ENCODE data around the gene ULK3.

The ULK3 gene

DNA sequence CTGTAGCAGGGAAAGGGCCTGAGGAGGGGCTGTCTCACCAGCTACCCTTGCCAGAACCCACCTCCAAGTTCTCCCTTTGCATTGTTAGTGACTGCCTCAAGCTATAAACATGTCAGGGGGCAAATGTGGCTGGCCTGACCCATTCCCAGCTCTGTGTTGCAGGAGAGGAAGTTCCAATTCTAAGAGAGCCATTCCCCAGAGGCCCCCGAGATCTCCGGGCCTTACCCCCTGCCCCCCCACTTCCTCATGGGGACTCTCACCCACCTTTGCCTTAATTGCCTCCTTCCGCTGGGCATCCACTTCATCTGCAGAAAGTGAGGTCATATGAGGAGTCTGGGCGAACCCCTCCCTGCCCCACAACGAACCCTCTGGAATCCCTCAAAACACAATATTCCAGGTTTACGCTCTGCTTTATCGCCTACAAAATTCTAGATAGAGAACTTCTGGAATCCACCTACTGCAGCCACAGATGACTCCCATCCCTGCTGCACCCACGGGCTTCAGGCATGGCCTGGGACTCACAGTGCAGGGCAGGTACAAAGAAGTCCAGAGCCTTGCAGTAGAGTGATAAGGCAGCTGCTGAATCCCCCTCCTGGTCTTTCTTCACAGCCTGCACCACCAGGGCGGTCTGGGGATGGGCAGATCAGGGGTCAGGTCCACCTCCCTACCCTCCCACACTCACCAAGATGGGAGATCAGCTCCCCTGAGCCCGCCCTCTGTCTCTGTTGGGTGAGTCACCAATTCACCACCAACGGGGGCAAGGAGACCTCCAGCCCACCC is 4.0 kb downstream of the ULK3 start:
- no peaks in the 10 kb centered on the region for H3K9me3 ChIP-seq (ENCODE audit: control insufficient read depth, insufficient read depth, low read depth, low read length)
- no peak overlapping the region for H3K27ac ChIP-seq (ENCODE audit: extremely low read depth, low read depth, low read length)
- TF ChIP-seq ZFHX2 (tag by site-specific recombination; conservative IDR thresholded peaks at IDR 0.05) = peak; percentile 52; the same call in 1 of the 2 replicates
- TF ChIP-seq, protein P1, sequence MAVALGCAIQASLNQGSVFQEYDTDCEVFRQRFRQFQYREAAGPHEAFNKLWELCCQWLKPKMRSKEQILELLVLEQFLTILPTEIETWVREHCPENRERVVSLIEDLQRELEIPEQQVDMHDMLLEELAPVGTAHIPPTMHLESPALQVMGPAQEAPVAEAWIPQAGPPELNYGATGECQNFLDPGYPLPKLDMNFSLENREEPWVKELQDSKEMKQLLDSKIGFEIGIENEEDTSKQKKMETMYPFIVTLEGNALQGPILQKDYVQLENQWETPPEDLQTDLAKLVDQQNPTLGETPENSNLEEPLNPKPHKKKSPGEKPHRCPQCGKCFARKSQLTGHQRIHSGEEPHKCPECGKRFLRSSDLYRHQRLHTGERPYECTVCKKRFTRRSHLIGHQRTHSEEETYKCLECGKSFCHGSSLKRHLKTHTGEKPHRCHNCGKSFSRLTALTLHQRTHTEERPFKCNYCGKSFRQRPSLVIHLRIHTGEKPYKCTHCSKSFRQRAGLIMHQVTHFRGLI (tag by site-specific recombination; IDR thresholded peaks at IDR 0.05) = no peak
- peak; percentile 57; the same call in 1 of the 2 replicates for TF ChIP-seq EGR2 (tag by site-specific recombination; IDR thresholded peaks at IDR 0.05; ENCODE audit: low read depth)
- CTCF ChIA-PET = interaction anchor here (0.8 kb wide), 1 partner anchor 63 kb away, joined by 5 read pairs; no protein-coding TSS in a partner anchor
- no peak overlapping the region for H3K4me3 ChIP-seq (ENCODE audit: low read depth, low read length)
- POLR2A ChIA-PET = no interaction called here
- peaks cover 7 to 47% of the 10 kb centered on the region in 2 experiments; a peak in 2 of 3 replicates for H3K36me3 ChIP-seq (ENCODE audit: control insufficient read depth in 2 of 2, insufficient read depth in 1 of 2, low read length in 2 of 2)
- peaks cover 10% of the 10 kb centered on the region for H3K4me1 ChIP-seq (ENCODE audit: control insufficient read depth, insufficient read depth, low read length)

DNA sequence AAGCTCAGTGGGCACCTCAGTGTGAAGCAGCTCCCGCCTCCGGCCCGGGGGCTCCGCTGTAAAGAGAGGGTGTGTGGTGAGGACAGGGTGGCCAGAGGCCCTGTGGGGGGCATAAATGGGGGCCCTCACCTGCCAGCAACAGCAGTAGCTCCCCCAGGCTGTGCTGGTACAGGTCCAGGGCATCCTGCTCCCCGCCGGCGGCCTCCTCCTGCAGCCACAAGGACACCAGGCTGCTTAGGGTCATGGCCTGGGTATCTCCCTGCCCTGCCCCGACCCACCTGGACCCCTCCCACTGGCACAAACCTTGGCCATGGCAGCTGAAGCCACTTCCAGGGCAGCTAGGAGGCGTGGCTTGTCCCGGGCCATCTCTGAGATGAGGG is 4.8 kb downstream of the ULK3 start:
- Histone ChIP-seq H3K4me3 (ENCODE audit: low read depth, low read length) (no peak overlapping the region), H3K4me1 (ENCODE audit: control insufficient read depth, insufficient read depth, low read length) (peaks cover 5% of the 10 kb centered on the region; the same call in 1 of the 2 replicates), H3K36me3 (ENCODE audit: control insufficient read depth in 2 of 2, insufficient read depth in 1 of 2, low read length in 2 of 2) (peaks cover 7 to 47% of the 10 kb centered on the region in 2 experiments; a peak in 2 of 3 replicates), H3K9me3 (ENCODE audit: control insufficient read depth, insufficient read depth, low read depth, low read length) (no peaks in the 10 kb centered on the region), H3K27ac (ENCODE audit: extremely low read depth, low read depth, low read length) (no peak overlapping the region)
- peak; percentile 46; the same call in 1 of the 2 replicates for TF ChIP-seq GLIS1 (tag by site-specific recombination; IDR thresholded peaks at IDR 0.05)
- TF ChIP-seq, protein P2, sequence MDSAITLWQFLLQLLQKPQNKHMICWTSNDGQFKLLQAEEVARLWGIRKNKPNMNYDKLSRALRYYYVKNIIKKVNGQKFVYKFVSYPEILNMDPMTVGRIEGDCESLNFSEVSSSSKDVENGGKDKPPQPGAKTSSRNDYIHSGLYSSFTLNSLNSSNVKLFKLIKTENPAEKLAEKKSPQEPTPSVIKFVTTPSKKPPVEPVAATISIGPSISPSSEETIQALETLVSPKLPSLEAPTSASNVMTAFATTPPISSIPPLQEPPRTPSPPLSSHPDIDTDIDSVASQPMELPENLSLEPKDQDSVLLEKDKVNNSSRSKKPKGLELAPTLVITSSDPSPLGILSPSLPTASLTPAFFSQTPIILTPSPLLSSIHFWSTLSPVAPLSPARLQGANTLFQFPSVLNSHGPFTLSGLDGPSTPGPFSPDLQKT (IDR thresholded peaks at IDR 0.05; ENCODE audit: borderline replicate concordance, low read depth, low read length) = no peak
- POLR2A ChIA-PET = no interaction called here
- CTCF ChIA-PET = interaction anchor here (0.6 to 3.4 kb wide), 3 partner anchors 64 to 136 kb away, joined by 4 to 23 read pairs (median 5); no protein-coding TSS in a partner anchor

DNA sequence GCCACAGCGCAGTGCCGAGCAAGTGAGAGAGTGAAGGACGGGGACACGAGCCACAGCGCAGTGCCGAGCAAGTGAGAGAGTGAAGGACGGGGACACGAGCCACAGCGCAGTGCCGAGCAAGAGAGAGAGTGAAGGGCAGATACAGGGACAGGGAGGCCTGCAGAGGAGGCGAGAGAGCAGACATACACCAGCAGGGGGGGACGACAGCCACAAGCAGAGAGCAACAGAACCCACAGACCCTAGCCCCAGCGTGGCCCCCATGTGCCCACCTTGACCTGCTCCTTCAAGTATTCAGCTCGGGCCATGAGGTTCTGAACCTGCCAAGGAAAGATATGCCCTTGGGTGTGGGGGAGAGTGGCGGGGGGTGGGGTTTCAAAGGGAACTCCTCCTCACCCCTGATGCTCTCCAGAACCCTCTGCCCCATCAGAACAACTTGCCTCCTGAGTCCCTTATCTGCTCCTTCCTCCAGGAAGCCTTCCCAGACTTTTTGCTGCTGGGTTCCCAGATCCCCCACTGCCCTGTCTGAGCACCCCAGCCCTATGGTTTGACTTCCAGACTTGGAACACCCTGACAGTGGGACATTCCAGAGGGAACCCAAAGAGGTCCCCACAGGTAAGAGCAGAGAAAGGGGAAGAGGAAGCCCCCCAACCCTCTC is 5.3 kb downstream of the ULK3 start:
- Histone ChIP-seq H3K36me3 (ENCODE audit: control insufficient read depth in 2 of 2, insufficient read depth in 1 of 2, low read length in 2 of 2) (peaks cover 7 to 47% of the 10 kb centered on the region in 2 experiments; a peak in 2 of 3 replicates), H3K27ac (ENCODE audit: extremely low read depth, low read depth, low read length) (no peak overlapping the region), H3K4me3 (ENCODE audit: low read depth, low read length) (no peak overlapping the region), H3K4me1 (ENCODE audit: control insufficient read depth, insufficient read depth, low read length) (peaks cover 5% of the 10 kb centered on the region; the same call in 1 of the 2 replicates), H3K9me3 (ENCODE audit: control insufficient read depth, insufficient read depth, low read depth, low read length) (no peaks in the 10 kb centered on the region)
- ChIA-PET POLR2A (interaction anchor here (0.7 to 2.2 kb wide), 2 partner anchors 64 to 180 kb away, joined by 3 to 7 read pairs; no protein-coding TSS in a partner anchor), CTCF (interaction anchor here (0.6 to 3.4 kb wide), 4 partner anchors 64 to 136 kb away, joined by 4 to 23 read pairs (median 6); no protein-coding TSS in a partner anchor)
- TF ChIP-seq, protein P3, sequence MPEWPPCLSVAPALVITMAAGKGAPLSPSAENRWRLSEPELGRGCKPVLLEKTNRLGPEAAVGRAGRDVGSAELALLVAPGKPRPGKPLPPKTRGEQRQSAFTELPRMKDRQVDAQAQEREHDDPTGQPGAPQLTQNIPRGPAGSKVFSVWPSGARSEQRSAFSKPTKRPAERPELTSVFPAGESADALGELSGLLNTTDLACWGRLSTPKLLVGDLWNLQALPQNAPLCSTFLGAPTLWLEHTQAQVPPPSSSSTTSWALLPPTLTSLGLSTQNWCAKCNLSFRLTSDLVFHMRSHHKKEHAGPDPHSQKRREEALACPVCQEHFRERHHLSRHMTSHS (tag by site-specific recombination; IDR thresholded peaks at IDR 0.05) = no peak
- TF ChIP-seq PRDM1 (tag by site-specific recombination; IDR thresholded peaks at IDR 0.05) (peak; percentile 3; the same call in 1 of the 2 replicates), ZNF626 (tag by site-specific recombination; IDR thresholded peaks at IDR 0.05) (no peak), SETDB1 (IDR thresholded peaks at IDR 0.05; ENCODE audit: insufficient read length, low read length) (no peak), ZNF248 (tag by site-specific recombination; IDR thresholded peaks at IDR 0.05) (no peak), ZNF112 (tag by site-specific recombination; IDR thresholded peaks at IDR 0.05) (no peak), GLIS2 (tag by site-specific recombination; IDR thresholded peaks at IDR 0.05) (peak; percentile 58), ZNF600 (tag by site-specific recombination; IDR thresholded peaks at IDR 0.05) (peak; percentile 52; the same call in 1 of the 2 replicates), ZNF707 (tag by site-specific recombination; IDR thresholded peaks at IDR 0.05) (no peak), ZNF701 (tag by site-specific recombination; IDR thresholded peaks at IDR 0.05) (no peak), ZNF747 (tag by site-specific recombination; IDR thresholded peaks at IDR 0.05) (no peak)
- TF ChIP-seq, protein P4, sequence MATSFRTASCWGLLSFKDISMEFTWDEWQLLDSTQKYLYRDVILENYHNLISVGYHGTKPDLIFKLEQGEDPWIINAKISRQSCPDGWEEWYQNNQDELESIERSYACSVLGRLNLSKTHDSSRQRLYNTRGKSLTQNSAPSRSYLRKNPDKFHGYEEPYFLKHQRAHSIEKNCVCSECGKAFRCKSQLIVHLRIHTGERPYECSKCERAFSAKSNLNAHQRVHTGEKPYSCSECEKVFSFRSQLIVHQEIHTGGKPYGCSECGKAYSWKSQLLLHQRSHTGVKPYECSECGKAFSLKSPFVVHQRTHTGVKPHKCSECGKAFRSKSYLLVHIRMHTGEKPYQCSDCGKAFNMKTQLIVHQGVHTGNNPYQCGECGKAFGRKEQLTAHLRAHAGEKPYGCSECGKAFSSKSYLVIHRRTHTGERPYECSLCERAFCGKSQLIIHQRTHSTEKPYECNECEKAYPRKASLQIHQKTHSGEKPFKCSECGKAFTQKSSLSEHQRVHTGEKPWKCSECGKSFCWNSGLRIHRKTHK (tag by site-specific recombination; IDR thresholded peaks at IDR 0.05) = no peak
- TF ChIP-seq, protein P5, sequence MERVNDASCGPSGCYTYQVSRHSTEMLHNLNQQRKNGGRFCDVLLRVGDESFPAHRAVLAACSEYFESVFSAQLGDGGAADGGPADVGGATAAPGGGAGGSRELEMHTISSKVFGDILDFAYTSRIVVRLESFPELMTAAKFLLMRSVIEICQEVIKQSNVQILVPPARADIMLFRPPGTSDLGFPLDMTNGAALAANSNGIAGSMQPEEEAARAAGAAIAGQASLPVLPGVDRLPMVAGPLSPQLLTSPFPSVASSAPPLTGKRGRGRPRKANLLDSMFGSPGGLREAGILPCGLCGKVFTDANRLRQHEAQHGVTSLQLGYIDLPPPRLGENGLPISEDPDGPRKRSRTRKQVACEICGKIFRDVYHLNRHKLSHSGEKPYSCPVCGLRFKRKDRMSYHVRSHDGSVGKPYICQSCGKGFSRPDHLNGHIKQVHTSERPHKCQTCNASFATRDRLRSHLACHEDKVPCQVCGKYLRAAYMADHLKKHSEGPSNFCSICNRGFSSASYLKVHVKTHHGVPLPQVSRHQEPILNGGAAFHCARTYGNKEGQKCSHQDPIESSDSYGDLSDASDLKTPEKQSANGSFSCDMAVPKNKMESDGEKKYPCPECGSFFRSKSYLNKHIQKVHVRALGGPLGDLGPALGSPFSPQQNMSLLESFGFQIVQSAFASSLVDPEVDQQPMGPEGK (tag by site-specific recombination; IDR thresholded peaks at IDR 0.05) = peak; percentile 42; the same call in 1 of the 2 replicates
